Peyer's patch (tissue), 4 donors: Measurements from ENCODE around the gene NDUFS7. TPM values are rescaled to one million over a fixed set of nuclear protein-coding genes. Genes with fewer than 3 reads are reported as not detected.

Experiments used
- DNase-seq, 3 donors: peaks; one replicate each; pipeline ENCODE4 v3.0.0-alpha.2; 2017 to 2019
- H3K27ac ChIP-seq, 4 donors: fragments of 200-600 bp; sonication (generic); one replicate each; pipeline ENCODE4 v1.5.1; 2016 to 2019
- H3K27me3 ChIP-seq, 2 donors: fragments of 200-600 bp; sonication (generic); one replicate each; pipeline ENCODE4 v1.5.1; 2019
- H3K36me3 ChIP-seq, 3 donors: fragments of 200-600 bp; sonication (generic); one replicate each; pipeline ENCODE4 v1.5.1; 2016 to 2019
- H3K4me1 ChIP-seq, 4 donors: fragments of 200-600 bp; sonication (generic); one replicate each; pipeline ENCODE4 v1.5.1; 2016 to 2019
- H3K4me3 ChIP-seq, 4 donors: fragments of 200-600 bp; sonication (generic); 1 replicate in 3 of 4; 2 replicates in 1 of 4; pipeline ENCODE4 v1.5.1; 2016 to 2019; ENCODE audit warnings: mild to moderate bottlenecking in 1 of 4
- H3K9me3 ChIP-seq, 4 donors: fragments of 200-600 bp; sonication (generic); one replicate each; pipeline ENCODE4 v1.5.1; 2016 to 2019; ENCODE audit warnings: mild to moderate bottlenecking in 1 of 4
- POLR2A ChIP-seq, 2 donors: fragments of 450-650 bp; IDR thresholded peaks; one replicate each; pipeline ENCODE4 v1.5.1; 2017; ENCODE audit warnings: antibody characterized with exemption in 2 of 2, mild to moderate bottlenecking in 2 of 2, moderate library complexity in 2 of 2
- total RNA-seq, 4 donors: library from RNA; depleted of rRNA; stranded (reverse); fragments of >200 nt; gene quantifications; one replicate each; pipeline ENCODE4 v1.1.0, GENCODE V29; 2016
- TF ChIP-seq, protein P1 (sequence below), 6 experiments: fragments of 450-650 bp in 4 of 6; fragments of 200-600 bp in 2 of 6; sonication (generic) in 1 of 6; IDR thresholded peaks; one replicate each; pipeline ENCODE4 v1.5.1; 2017 to 2019; ENCODE audit warnings: antibody characterized with exemption in 6 of 6, mild to moderate bottlenecking in 3 of 6, moderate library complexity in 1 of 6

Gene NDUFS7
- total RNA-seq, 4 donors from 2014 or later, result 99.9 to 165 (median 156) TPM

GRCh38 chr19:1362387-1363257 lies 21.1 kb upstream of the NDUFS7 start:
- TF ChIP-seq POLR2A (IDR thresholded peaks at IDR 0.05), result no peak
- TF ChIP-seq, protein P1, sequence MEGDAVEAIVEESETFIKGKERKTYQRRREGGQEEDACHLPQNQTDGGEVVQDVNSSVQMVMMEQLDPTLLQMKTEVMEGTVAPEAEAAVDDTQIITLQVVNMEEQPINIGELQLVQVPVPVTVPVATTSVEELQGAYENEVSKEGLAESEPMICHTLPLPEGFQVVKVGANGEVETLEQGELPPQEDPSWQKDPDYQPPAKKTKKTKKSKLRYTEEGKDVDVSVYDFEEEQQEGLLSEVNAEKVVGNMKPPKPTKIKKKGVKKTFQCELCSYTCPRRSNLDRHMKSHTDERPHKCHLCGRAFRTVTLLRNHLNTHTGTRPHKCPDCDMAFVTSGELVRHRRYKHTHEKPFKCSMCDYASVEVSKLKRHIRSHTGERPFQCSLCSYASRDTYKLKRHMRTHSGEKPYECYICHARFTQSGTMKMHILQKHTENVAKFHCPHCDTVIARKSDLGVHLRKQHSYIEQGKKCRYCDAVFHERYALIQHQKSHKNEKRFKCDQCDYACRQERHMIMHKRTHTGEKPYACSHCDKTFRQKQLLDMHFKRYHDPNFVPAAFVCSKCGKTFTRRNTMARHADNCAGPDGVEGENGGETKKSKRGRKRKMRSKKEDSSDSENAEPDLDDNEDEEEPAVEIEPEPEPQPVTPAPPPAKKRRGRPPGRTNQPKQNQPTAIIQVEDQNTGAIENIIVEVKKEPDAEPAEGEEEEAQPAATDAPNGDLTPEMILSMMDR (IDR thresholded peaks at IDR 0.05), result no peak
- Histone ChIP-seq H3K27ac (peak overlapping the region in 1 of 4 donors; percentile 34), H3K4me3 (no peak overlapping the region), H3K9me3 (no peaks in the 10 kb centered on the region), H3K27me3 (no peaks in the 10 kb centered on the region), H3K4me1 (peaks cover 0 to 10% (median 0%) of the 10 kb centered on the region in 4 donors), H3K36me3 (peaks cover 0 to 71% (median 0%) of the 10 kb centered on the region in 3 donors)
- no peak for DNase-seq

GRCh38 chr19:1363599-1363998 lies 20.1 kb upstream of the NDUFS7 start:
- DNase-seq, result peak in 2 of 3 donors; percentile 37 to 61
- Histone ChIP-seq H3K4me3 (no peak overlapping the region), H3K27ac (peak overlapping the region in 1 of 4 donors; percentile 52), H3K4me1 (peaks cover 0 to 10% (median 0%) of the 10 kb centered on the region in 4 donors), H3K36me3 (peaks cover 0 to 71% (median 0%) of the 10 kb centered on the region in 3 donors), H3K27me3 (no peaks in the 10 kb centered on the region), H3K9me3 (no peaks in the 10 kb centered on the region)
- TF ChIP-seq POLR2A (IDR thresholded peaks at IDR 0.05), result no peak
- TF ChIP-seq, protein P1 (IDR thresholded peaks at IDR 0.05), result no peak

DNA sequence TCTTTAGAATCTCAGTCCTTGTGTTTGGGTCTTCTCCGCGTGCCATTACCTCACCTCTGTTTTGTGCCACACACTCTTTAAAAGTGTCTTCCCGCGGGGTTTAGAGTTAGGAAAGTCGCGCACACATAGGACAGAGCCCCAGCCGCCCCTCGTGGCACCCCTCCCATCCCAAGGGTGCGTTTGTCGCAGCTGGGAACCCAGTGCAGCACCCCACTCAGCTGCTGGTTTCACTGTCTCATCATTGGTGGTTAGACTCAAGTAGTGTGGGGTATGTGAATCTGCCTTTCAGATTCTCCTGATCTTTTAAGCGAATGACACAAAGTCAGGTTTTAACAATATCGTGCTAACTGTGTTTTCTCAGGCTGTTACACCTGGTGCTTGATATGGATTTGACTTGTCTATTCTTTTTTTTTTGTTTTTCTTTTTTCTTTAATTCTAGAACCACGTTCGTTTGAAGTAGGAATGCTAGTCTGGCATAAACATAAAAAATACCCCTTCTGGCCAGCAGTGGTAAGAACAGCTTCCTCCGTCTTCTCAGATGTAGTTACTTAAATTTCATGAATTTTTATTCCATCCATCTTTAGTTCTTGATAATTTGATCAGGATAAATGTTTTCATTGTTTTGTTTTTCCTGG lies 19.5 kb upstream of the NDUFS7 start:
- no peak for DNase-seq
- Histone ChIP-seq H3K4me3 (no peak overlapping the region), H3K36me3 (peaks cover 0 to 71% (median 0%) of the 10 kb centered on the region in 3 donors), H3K9me3 (no peaks in the 10 kb centered on the region), H3K27me3 (no peaks in the 10 kb centered on the region), H3K27ac (peak overlapping the region in 2 of 4 donors; percentile 31), H3K4me1 (peaks cover 0 to 10% (median 0%) of the 10 kb centered on the region in 4 donors)
- TF ChIP-seq, protein P1 (IDR thresholded peaks at IDR 0.05), result peak in 2 of 6 experiments; percentile 25 to 31
- TF ChIP-seq POLR2A (IDR thresholded peaks at IDR 0.05), result no peak

GRCh38 chr19:1365319-1366269 lies 18.1 kb upstream of the NDUFS7 start:
- DNase-seq, result no peak
- TF ChIP-seq, protein P1 (IDR thresholded peaks at IDR 0.05), result no peak
- TF ChIP-seq POLR2A (IDR thresholded peaks at IDR 0.05), result no peak
- H3K27me3 ChIP-seq, result no peaks in the 10 kb centered on the region
- H3K27ac ChIP-seq, result no peak overlapping the region
- no peak overlapping the region for H3K4me3 ChIP-seq
- H3K9me3 ChIP-seq, result no peaks in the 10 kb centered on the region
- peaks cover 0 to 10% (median 0%) of the 10 kb centered on the region in 4 donors for H3K4me1 ChIP-seq
- H3K36me3 ChIP-seq, result peaks cover 0 to 73% (median 0%) of the 10 kb centered on the region in 3 donors

DNA sequence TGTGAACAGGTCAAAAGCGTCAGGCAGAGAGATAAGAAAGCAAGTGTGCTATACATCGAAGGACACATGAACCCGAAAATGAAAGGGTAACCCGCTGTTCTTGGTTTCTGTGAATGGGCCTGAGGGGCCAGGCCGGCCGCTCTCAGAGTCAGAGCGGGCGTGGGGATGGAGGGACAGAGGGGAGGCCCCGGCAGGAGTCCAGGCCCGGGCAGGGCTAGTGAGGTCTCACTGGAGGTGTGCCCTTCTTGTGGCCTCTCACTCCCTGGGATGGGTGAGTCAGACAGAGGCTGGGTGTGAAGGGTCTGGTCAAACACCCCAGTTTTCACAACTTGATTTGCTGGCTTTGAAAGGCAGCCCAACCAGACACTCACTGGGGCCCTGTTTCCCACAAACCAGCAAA lies 17.4 kb upstream of the NDUFS7 start:
- no peaks in the 10 kb centered on the region for H3K9me3 ChIP-seq
- H3K27ac ChIP-seq, result no peak overlapping the region
- TF ChIP-seq POLR2A (IDR thresholded peaks at IDR 0.05), result no peak
- TF ChIP-seq, protein P1 (IDR thresholded peaks at IDR 0.05), result no peak
- H3K4me3 ChIP-seq, result no peak overlapping the region
- no peak for DNase-seq
- H3K36me3 ChIP-seq, result peaks cover 0 to 80% (median 0%) of the 10 kb centered on the region in 3 donors
- H3K4me1 ChIP-seq, result peaks cover 0 to 10% (median 0%) of the 10 kb centered on the region in 4 donors
- H3K27me3 ChIP-seq, result no peaks in the 10 kb centered on the region
